Measurements from ENCODE around the gene SETD9. TPM values are rescaled to one million over a fixed set of nuclear protein-coding genes. Genes with fewer than 3 reads are reported as not detected.

Gene SETD9
- total RNA-seq, 1 donor: 11.2 TPM

- Histone ChIP-seq H4K20me1 (ENCODE audit: insufficient read depth, low read length) (no peaks in the 10 kb centered on the region), H2AFZ (ENCODE audit: low read length) (no peak overlapping the region), H3K4me1 (ENCODE audit: insufficient read depth, low read length) (no peaks in the 10 kb centered on the region), H3K4me3 (ENCODE audit: insufficient read depth, low read length) (no peak overlapping the region), H3K9me3 (ENCODE audit: low read depth, low read length) (no peaks in the 10 kb centered on the region), H3K4me2 (ENCODE audit: insufficient read depth, low read length) (no peak overlapping the region), H3K79me2 (ENCODE audit: insufficient read depth, low read length) (no peaks in the 10 kb centered on the region), H3K27ac (ENCODE audit: low read depth, low read length) (no peak overlapping the region), H3K27me3 (ENCODE audit: insufficient read depth, low read length) (no peaks in the 10 kb centered on the region), H3K36me3 (ENCODE audit: insufficient read depth, low read length) (peaks cover 7% of the 10 kb centered on the region)
- TF ChIP-seq CTCF (IDR thresholded peaks at IDR 0.05; ENCODE audit: extremely low read depth, low read depth, low read length): no peak
- DNase-seq (ENCODE audit: insufficient read length, low spot score, missing footprints): no peak
These were observed 37.6 kb upstream of the SETD9 start for GRCh38 chr5:56871777-56872176.

GRCh38 chr5:56873056-56873455, 36.3 kb upstream of the SETD9 start:
- DNase-seq (ENCODE audit: insufficient read length, low spot score, missing footprints): no peak
- Histone ChIP-seq H4K20me1 (ENCODE audit: insufficient read depth, low read length) (no peaks in the 10 kb centered on the region), H3K4me2 (ENCODE audit: insufficient read depth, low read length) (no peak overlapping the region), H3K4me3 (ENCODE audit: insufficient read depth, low read length) (no peak overlapping the region), H3K27ac (ENCODE audit: low read depth, low read length) (no peak overlapping the region), H3K36me3 (ENCODE audit: insufficient read depth, low read length) (peaks cover 7% of the 10 kb centered on the region), H3K79me2 (ENCODE audit: insufficient read depth, low read length) (no peaks in the 10 kb centered on the region), H3K27me3 (ENCODE audit: insufficient read depth, low read length) (no peaks in the 10 kb centered on the region), H3K9me3 (ENCODE audit: low read depth, low read length) (no peaks in the 10 kb centered on the region), H3K4me1 (ENCODE audit: insufficient read depth, low read length) (no peaks in the 10 kb centered on the region), H2AFZ (ENCODE audit: low read length) (no peak overlapping the region)
- no peak for TF ChIP-seq CTCF (IDR thresholded peaks at IDR 0.05; ENCODE audit: extremely low read depth, low read depth, low read length)

GRCh38 chr5:56876327-56876726, 33.1 kb upstream of the SETD9 start:
- no peaks in the 10 kb centered on the region for H3K9me3 ChIP-seq (ENCODE audit: low read depth, low read length)

GRCh38 chr5:56881571-56881970, 27.8 kb upstream of the SETD9 start:
- Histone ChIP-seq H3K4me2 (ENCODE audit: insufficient read depth, low read length) (no peak overlapping the region), H3K4me1 (ENCODE audit: insufficient read depth, low read length) (no peaks in the 10 kb centered on the region), H2AFZ (ENCODE audit: low read length) (no peak overlapping the region), H3K9me3 (ENCODE audit: low read depth, low read length) (no peaks in the 10 kb centered on the region), H4K20me1 (ENCODE audit: insufficient read depth, low read length) (no peaks in the 10 kb centered on the region), H3K27me3 (ENCODE audit: insufficient read depth, low read length) (no peaks in the 10 kb centered on the region), H3K27ac (ENCODE audit: low read depth, low read length) (no peak overlapping the region), H3K79me2 (ENCODE audit: insufficient read depth, low read length) (no peaks in the 10 kb centered on the region), H3K36me3 (ENCODE audit: insufficient read depth, low read length) (peaks cover 19% of the 10 kb centered on the region), H3K4me3 (ENCODE audit: insufficient read depth, low read length) (no peak overlapping the region)
- no peak for DNase-seq (ENCODE audit: insufficient read length, low spot score, missing footprints)
- TF ChIP-seq CTCF (IDR thresholded peaks at IDR 0.05; ENCODE audit: extremely low read depth, low read depth, low read length): no peak

More at GRCh38 chr5:56876327-56876726, 33.1 kb upstream of the SETD9 start:
- no peak overlapping the region for H3K4me2 ChIP-seq (ENCODE audit: insufficient read depth, low read length)
- no peaks in the 10 kb centered on the region for H3K4me1 ChIP-seq (ENCODE audit: insufficient read depth, low read length)
- H3K36me3 ChIP-seq (ENCODE audit: insufficient read depth, low read length): peaks cover 7% of the 10 kb centered on the region
- no peak for DNase-seq (ENCODE audit: insufficient read length, low spot score, missing footprints)
- no peak for TF ChIP-seq CTCF (IDR thresholded peaks at IDR 0.05; ENCODE audit: extremely low read depth, low read depth, low read length)
- H3K79me2 ChIP-seq (ENCODE audit: insufficient read depth, low read length): no peaks in the 10 kb centered on the region
- H3K27me3 ChIP-seq (ENCODE audit: insufficient read depth, low read length): no peaks in the 10 kb centered on the region
- H3K27ac ChIP-seq (ENCODE audit: low read depth, low read length): no peak overlapping the region
- H2AFZ ChIP-seq (ENCODE audit: low read length): no peak overlapping the region
- H3K4me3 ChIP-seq (ENCODE audit: insufficient read depth, low read length): no peak overlapping the region
- no peaks in the 10 kb centered on the region for H4K20me1 ChIP-seq (ENCODE audit: insufficient read depth, low read length)
